GM12801 (cell line): Measurements from ENCODE around the gene MCEMP1.

Source experiments
- CTCF ChIP-seq: IDR thresholded peaks from one replicate; pipeline ENCODE4 v1.5.1; 2011; ENCODE audit warnings: control low read depth; ENCODE audit not compliant: insufficient read length; ENCODE audit errors: extremely low read depth

The MCEMP1 gene

GRCh38 chr19:7689165-7689564 lies 12.3 kb downstream of the MCEMP1 start:
- no peak for TF ChIP-seq CTCF

- TF ChIP-seq CTCF = no peak
Measured at GRCh38 chr19:7690779-7691258, 13.9 kb downstream of the MCEMP1 start.

- TF ChIP-seq CTCF = no peak
Measured at GRCh38 chr19:7691497-7691896, 14.6 kb downstream of the MCEMP1 start.

GRCh38 chr19:7692417-7693088 lies 15.7 kb downstream of the MCEMP1 start:
- no peak for TF ChIP-seq CTCF

- no peak for TF ChIP-seq CTCF
Measured at GRCh38 chr19:7694499-7694898, 17.6 kb downstream of the MCEMP1 start.

GRCh38 chr19:7697721-7698287 lies 20.9 kb downstream of the MCEMP1 start:
- no peak for TF ChIP-seq CTCF

- TF ChIP-seq CTCF = no peak
Measured at GRCh38 chr19:7698583-7698982, 21.7 kb downstream of the MCEMP1 start.
